ENCODE results near the gene TAOK2. TPM values are rescaled to one million over a fixed set of nuclear protein-coding genes. Genes with fewer than 3 reads are reported as not detected.

The TAOK2 gene
- total and polyA plus RNA-seq, 2 of the 13 experiments (the other 11 are each of a cell fraction or from before 2014, with no cell fraction given), result 17.4 to 43.2 TPM

DNA sequence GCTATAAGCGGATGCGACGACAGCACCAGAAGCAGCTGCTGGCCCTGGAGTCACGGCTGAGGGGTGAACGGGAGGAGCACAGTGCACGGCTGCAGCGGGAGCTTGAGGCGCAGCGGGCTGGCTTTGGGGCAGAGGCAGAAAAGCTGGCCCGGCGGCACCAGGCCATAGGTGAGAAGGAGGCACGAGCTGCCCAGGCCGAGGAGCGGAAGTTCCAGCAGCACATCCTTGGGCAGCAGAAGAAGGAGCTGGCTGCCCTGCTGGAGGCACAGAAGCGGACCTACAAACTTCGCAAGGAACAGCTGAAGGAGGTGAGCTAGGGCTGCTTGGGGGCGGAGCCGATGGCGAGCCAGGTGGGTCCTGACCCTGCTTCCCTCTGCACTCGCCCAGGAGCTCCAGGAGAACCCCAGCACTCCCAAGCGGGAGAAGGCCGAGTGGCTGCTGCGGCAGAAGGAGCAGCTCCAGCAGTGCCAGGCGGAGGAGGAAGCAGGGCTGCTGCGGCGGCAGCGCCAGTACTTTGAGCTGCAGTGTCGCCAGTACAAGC lies 11.7 kb downstream of the TAOK2 start:
- Histone ChIP-seq H3K4me2 (ENCODE audit: low read depth, low read length) (no peak overlapping the region), H3K9me3 (ENCODE audit: low read length) (no peaks in the 10 kb centered on the region), H3K4me1 (ENCODE audit: insufficient read depth, low read length) (no peaks in the 10 kb centered on the region), H2AFZ (ENCODE audit: low read length) (no peak overlapping the region), H3K9ac (ENCODE audit: insufficient read depth, low read depth, low read length) (no peak overlapping the region), H3K79me2 (ENCODE audit: insufficient read depth, low read length) (no peaks in the 10 kb centered on the region), H3K27me3 (ENCODE audit: control insufficient read depth in 1 of 2, insufficient read depth in 2 of 2, low read length in 2 of 2) (no peaks in the 10 kb centered on the region), H3K4me3 (replicated peaks in 1 of 3; ENCODE audit: insufficient read depth in 1 of 3, low read depth in 2 of 3, low read length in 3 of 3) (no peak overlapping the region), H4K20me1 (ENCODE audit: insufficient read depth, low read length) (no peaks in the 10 kb centered on the region), H3K36me3 (replicated peaks in 1 of 2; ENCODE audit: control insufficient read depth in 1 of 2, insufficient read depth in 2 of 2, low read length in 2 of 2) (peaks cover 59 to 100% of the 10 kb centered on the region in 2 experiments), H3K27ac (ENCODE audit: extremely low read length, insufficient read depth, low read length) (no peak overlapping the region)
- FAIRE-seq (no peak), DNase-seq (ENCODE audit: low spot score) (no peak), ATAC-seq (no peak)
- 98% methylated on average over 26 of the region's 28 CpGs for WGBS (ENCODE audit: low lambda C conversion rate)
- in situ Hi-C loops (cut with HindIII; ENCODE audit: extremely low pct_ligation_motif_present, low pct_unique_long_range_greater_than_20kb) (no loop called here), intact Hi-C loops (cut with micrococcal nuclease; ENCODE audit: unreplicated experiment) (no loop called here)
- TF ChIP-seq, protein P1, sequence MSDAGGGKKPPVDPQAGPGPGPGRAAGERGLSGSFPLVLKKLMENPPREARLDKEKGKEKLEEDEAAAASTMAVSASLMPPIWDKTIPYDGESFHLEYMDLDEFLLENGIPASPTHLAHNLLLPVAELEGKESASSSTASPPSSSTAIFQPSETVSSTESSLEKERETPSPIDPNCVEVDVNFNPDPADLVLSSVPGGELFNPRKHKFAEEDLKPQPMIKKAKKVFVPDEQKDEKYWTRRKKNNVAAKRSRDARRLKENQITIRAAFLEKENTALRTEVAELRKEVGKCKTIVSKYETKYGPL (CRISPR knock-in tag; IDR thresholded peaks at IDR 0.05), result no peak
- TF ChIP-seq TBP (CRISPR knock-in tag; IDR thresholded peaks at IDR 0.05), result no peak
- peak; percentile 54; the same call in 1 of the 2 replicates for TF ChIP-seq RBFOX2 (IDR thresholded peaks at IDR 0.05; ENCODE audit: low read depth, low read length)
- peak; percentile 60 for TF ChIP-seq AGO2 (optimal IDR thresholded peaks at IDR 0.05; ENCODE audit: low read depth, low read length)
- TF ChIP-seq NCOR1 (IDR thresholded peaks at IDR 0.05; ENCODE audit: borderline replicate concordance, low read length), result no peak
- TF ChIP-seq ZNF44 (CRISPR knock-in tag; IDR thresholded peaks at IDR 0.05), result no peak
- ChIA-PET POLR2A (interaction anchor here (1.3 kb wide), 1 partner anchor 12 kb away, joined by 6 read pairs; no protein-coding TSS in a partner anchor), CTCF (ENCODE audit: low intra/inter-chr PET ratio, low total read pairs) (no interaction called here)
- BruUV-seq (replicated peaks), result no TSS peak

DNA sequence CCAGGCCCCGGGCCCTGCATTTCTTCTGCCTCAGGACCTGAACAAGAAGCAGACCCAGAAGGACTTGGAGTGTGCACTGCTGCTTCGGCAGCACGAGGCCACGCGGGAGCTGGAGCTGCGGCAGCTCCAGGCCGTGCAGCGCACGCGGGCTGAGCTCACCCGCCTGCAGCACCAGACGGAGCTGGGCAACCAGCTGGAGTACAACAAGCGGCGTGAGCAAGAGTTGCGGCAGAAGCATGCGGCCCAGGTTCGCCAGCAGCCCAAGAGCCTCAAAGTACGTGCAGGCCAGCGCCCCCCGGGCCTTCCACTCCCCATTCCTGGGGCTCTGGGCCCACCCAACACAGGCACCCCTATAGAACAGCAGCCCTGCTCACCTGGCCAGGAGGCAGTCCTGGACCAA lies 12.6 kb downstream of the TAOK2 start:
- no peak overlapping the region for H3K27ac ChIP-seq (ENCODE audit: extremely low read length, insufficient read depth, low read length)
- no peaks in the 10 kb centered on the region for H3K9me3 ChIP-seq (ENCODE audit: low read length)
- no peaks in the 10 kb centered on the region for H3K79me2 ChIP-seq (ENCODE audit: insufficient read depth, low read length)
- H2AFZ ChIP-seq (ENCODE audit: low read length), result no peak overlapping the region
- no peak overlapping the region for H3K9ac ChIP-seq (ENCODE audit: insufficient read depth, low read depth, low read length)
- DNase-seq (ENCODE audit: low spot score), result no peak
- no peak for ATAC-seq
- TF ChIP-seq, protein P2, sequence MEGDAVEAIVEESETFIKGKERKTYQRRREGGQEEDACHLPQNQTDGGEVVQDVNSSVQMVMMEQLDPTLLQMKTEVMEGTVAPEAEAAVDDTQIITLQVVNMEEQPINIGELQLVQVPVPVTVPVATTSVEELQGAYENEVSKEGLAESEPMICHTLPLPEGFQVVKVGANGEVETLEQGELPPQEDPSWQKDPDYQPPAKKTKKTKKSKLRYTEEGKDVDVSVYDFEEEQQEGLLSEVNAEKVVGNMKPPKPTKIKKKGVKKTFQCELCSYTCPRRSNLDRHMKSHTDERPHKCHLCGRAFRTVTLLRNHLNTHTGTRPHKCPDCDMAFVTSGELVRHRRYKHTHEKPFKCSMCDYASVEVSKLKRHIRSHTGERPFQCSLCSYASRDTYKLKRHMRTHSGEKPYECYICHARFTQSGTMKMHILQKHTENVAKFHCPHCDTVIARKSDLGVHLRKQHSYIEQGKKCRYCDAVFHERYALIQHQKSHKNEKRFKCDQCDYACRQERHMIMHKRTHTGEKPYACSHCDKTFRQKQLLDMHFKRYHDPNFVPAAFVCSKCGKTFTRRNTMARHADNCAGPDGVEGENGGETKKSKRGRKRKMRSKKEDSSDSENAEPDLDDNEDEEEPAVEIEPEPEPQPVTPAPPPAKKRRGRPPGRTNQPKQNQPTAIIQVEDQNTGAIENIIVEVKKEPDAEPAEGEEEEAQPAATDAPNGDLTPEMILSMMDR (CRISPR knock-in tag; IDR thresholded peaks at IDR 0.05), result no peak
- TF ChIP-seq, protein P3, sequence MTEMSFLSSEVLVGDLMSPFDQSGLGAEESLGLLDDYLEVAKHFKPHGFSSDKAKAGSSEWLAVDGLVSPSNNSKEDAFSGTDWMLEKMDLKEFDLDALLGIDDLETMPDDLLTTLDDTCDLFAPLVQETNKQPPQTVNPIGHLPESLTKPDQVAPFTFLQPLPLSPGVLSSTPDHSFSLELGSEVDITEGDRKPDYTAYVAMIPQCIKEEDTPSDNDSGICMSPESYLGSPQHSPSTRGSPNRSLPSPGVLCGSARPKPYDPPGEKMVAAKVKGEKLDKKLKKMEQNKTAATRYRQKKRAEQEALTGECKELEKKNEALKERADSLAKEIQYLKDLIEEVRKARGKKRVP (CRISPR knock-in tag; IDR thresholded peaks at IDR 0.05), result no peak
- TF ChIP-seq ZNF17 (CRISPR knock-in tag; IDR thresholded peaks at IDR 0.05), result no peak
- TF ChIP-seq ZMYM2 (CRISPR knock-in tag; IDR thresholded peaks at IDR 0.05), result no peak
- TF ChIP-seq ATM (IDR thresholded peaks at IDR 0.05; ENCODE audit: borderline replicate concordance), result no peak
- TF ChIP-seq ZFP62 (CRISPR knock-in tag; IDR thresholded peaks at IDR 0.05), result no peak
- no peak for TF ChIP-seq ZSCAN9 (CRISPR knock-in tag; IDR thresholded peaks at IDR 0.05; ENCODE audit: borderline replicate concordance)
- TF ChIP-seq HDAC1 (CRISPR knock-in tag; IDR thresholded peaks at IDR 0.05), result no peak
- TF ChIP-seq HNRNPUL1 (IDR thresholded peaks at IDR 0.05; ENCODE audit: low read depth, low read length), result no peak
- TF ChIP-seq HMG20B (CRISPR knock-in tag; conservative IDR thresholded peaks at IDR 0.05), result no peak
- no peak for TF ChIP-seq GABPB1 (CRISPR knock-in tag; IDR thresholded peaks at IDR 0.05)
- WGBS (ENCODE audit: low lambda C conversion rate), result over 99% methylated on average over 20 of the region's 20 CpGs
- H3K4me1 ChIP-seq (ENCODE audit: insufficient read depth, low read length), result no peaks in the 10 kb centered on the region
- no peak for FAIRE-seq
- H3K4me3 ChIP-seq (replicated peaks in 1 of 3; ENCODE audit: insufficient read depth in 1 of 3, low read depth in 2 of 3, low read length in 3 of 3), result no peak overlapping the region
- H3K36me3 ChIP-seq (replicated peaks in 1 of 2; ENCODE audit: control insufficient read depth in 1 of 2, insufficient read depth in 2 of 2, low read length in 2 of 2), result peaks cover 57 to 98% of the 10 kb centered on the region in 2 experiments
- no peaks in the 10 kb centered on the region for H3K27me3 ChIP-seq (ENCODE audit: control insufficient read depth in 1 of 2, insufficient read depth in 2 of 2, low read length in 2 of 2)
- in situ Hi-C loops (cut with HindIII; ENCODE audit: extremely low pct_ligation_motif_present, low pct_unique_long_range_greater_than_20kb) (no loop called here), intact Hi-C loops (cut with micrococcal nuclease; ENCODE audit: unreplicated experiment) (no loop called here)
- H4K20me1 ChIP-seq (ENCODE audit: insufficient read depth, low read length), result no peaks in the 10 kb centered on the region
- ChIA-PET CTCF (ENCODE audit: low intra/inter-chr PET ratio, low total read pairs) (no interaction called here), POLR2A (interaction anchor here (1.3 kb wide), 1 partner anchor 13 kb away, joined by 6 read pairs; no protein-coding TSS in a partner anchor)
- no TSS peak for BruUV-seq (replicated peaks)
- H3K4me2 ChIP-seq (ENCODE audit: low read depth, low read length), result no peak overlapping the region

All from HepG2 (cell line).